Measurements from ENCODE around the gene C10orf105.
A peak's percentile ranks its signal among the peaks of the same experiment; 100 is the strongest.

C10orf105 gene

GRCh38 chr10:71720288-71720687 lies 710 bp upstream of the C10orf105 start:
- TF ChIP-seq Cebpa-rat (IDR thresholded peaks at IDR 0.05) = no peak
- no peaks in the 10 kb centered on the region for H3K27me3 ChIP-seq
- H3K27ac ChIP-seq = peak overlapping the region in 5 of 11 experiments; percentile 10 to 36 (median 24); a peak in 5 of 22 replicates
- H3K9me3 ChIP-seq (replicated peaks in 1 of 11) = no peaks in the 10 kb centered on the region
- no peak overlapping the region for H3K4me3 ChIP-seq
- H3K4me2 ChIP-seq = peak overlapping the region; percentile 43 to 99 (median 54); a peak in 21 of 22 replicates
- H3K36me3 ChIP-seq = no peaks in the 10 kb centered on the region
- no peaks in the 10 kb centered on the region for H4K20me1 ChIP-seq
- H3K9ac ChIP-seq = peak overlapping the region in 3 of 11 experiments; percentile 18 to 50 (median 43); a peak in 3 of 22 replicates
- H3K4me1 ChIP-seq = peaks cover 37 to 92% (median 71%) of the 10 kb centered on the region in 10 experiments

DNA sequence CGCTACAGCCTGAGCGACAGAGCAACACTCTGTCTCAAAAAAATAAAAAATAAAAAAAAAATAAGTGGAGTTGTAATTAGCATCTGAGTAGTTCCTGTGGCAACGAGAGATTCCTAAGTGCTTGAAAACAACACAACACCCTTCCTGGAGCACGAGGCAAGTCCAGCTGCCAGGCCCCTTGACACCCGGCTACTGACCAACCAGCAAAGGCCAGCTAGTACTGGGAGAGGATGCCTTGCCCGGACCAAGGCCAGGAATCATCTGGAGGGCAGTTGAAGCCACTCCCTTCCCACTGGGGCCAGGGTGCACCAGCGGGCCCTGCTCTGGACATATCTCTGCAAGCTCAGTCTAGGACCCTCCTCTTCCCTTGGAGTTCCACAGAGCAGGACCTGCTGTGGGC lies 536 bp downstream of the C10orf105 start:
- Histone ChIP-seq H3K27me3 (no peaks in the 10 kb centered on the region), H3K9ac (peak overlapping the region in 4 of 11 experiments; percentile 24 to 50 (median 34); a peak in 3 of 22 replicates), H3K9me3 (replicated peaks in 1 of 11) (no peaks in the 10 kb centered on the region), H3K27ac (peak overlapping the region in 4 of 11 experiments; percentile 23 to 36 (median 24); a peak in 4 of 22 replicates), H3K4me3 (no peak overlapping the region), H3K4me2 (peak overlapping the region in 10 of 11 experiments; percentile 43 to 99 (median 56); a peak in 17 of 22 replicates), H4K20me1 (no peaks in the 10 kb centered on the region), H3K36me3 (no peaks in the 10 kb centered on the region), H3K4me1 (peaks cover 48 to 92% (median 71%) of the 10 kb centered on the region in 10 experiments)
- TF ChIP-seq Cebpa-rat (IDR thresholded peaks at IDR 0.05) = no peak

DNA sequence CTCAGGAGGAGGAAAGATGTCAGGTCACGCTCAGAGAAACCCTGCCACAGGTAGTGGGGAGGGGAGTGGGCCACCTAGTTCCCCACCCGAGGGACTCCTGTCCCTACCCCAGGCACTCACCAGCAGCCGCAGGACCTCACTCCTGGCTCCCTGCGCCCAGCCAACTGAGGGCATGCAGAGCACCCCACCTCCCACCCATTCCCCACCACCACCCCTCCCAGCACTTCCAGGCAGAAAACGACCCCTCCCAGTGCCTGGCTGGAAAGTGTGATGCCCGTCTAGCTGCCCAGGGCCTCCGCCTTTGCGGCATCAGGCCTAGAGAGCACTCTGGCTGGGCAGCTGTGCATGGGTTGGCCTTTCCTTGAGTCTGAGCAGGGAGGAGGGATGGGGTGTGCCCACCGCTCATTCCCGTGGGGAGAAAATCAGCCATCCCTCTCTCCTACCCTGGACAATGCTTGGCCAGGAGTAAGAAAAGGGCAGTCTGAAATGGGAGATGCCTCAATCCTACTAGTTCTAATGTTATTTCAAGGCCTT lies 1.3 kb downstream of the C10orf105 start:
- H3K27ac ChIP-seq = no peak overlapping the region; a peak in 1 of 22 replicates
- no peak overlapping the region for H3K4me3 ChIP-seq
- H3K27me3 ChIP-seq = no peaks in the 10 kb centered on the region
- H3K36me3 ChIP-seq = no peaks in the 10 kb centered on the region
- peak overlapping the region in 5 of 11 experiments; percentile 91 to 99 (median 95); a peak in 7 of 22 replicates for H3K4me2 ChIP-seq
- H3K4me1 ChIP-seq = peaks cover 56 to 92% (median 71%) of the 10 kb centered on the region in 10 experiments
- H4K20me1 ChIP-seq = no peaks in the 10 kb centered on the region
- no peaks in the 10 kb centered on the region for H3K9me3 ChIP-seq (replicated peaks in 1 of 11)
- TF ChIP-seq Cebpa-rat (IDR thresholded peaks at IDR 0.05) = no peak
- H3K9ac ChIP-seq = peak overlapping the region in 1 of 11 experiments; percentile 7; a peak in 1 of 22 replicates

DNA sequence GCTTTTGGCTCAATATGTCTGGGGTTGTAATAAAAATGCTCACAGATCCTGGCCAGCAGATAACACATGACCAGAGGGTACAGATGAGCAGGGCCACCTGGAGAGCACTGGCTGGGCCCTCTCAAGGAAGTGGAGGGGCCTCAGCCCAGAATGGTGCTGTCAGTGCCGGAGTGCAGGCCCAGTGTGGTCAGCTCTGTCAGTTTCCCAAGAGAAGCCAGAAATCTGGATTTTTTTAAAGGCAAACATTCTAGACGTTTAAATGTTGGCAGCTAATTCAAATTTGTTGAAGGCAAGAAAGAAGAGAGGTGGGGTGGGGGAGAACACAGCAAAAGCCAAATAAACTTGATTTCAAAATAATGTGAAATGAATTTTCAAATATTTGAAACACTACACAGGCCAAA lies 2.0 kb downstream of the C10orf105 start:
- H4K20me1 ChIP-seq = no peaks in the 10 kb centered on the region
- H3K27me3 ChIP-seq = no peaks in the 10 kb centered on the region
- no peak overlapping the region for H3K4me3 ChIP-seq
- TF ChIP-seq Cebpa-rat (IDR thresholded peaks at IDR 0.05) = no peak
- H3K27ac ChIP-seq = peak overlapping the region in 3 of 11 experiments; percentile 2 to 36 (median 15); a peak in 3 of 22 replicates
- peak overlapping the region; percentile 39 to 99 (median 87) for H3K4me2 ChIP-seq
- peaks cover 63 to 92% (median 73%) of the 10 kb centered on the region in 10 experiments for H3K4me1 ChIP-seq
- peak overlapping the region in 3 of 11 experiments; percentile 4 to 14 (median 7); a peak in 3 of 22 replicates for H3K9ac ChIP-seq
- no peaks in the 10 kb centered on the region for H3K9me3 ChIP-seq (replicated peaks in 1 of 11)
- H3K36me3 ChIP-seq = no peaks in the 10 kb centered on the region

GRCh38 chr10:71717056-71717455 lies 2.5 kb downstream of the C10orf105 start:
- peak overlapping the region in 3 of 11 experiments; percentile 2 to 36 (median 15); a peak in 4 of 22 replicates for H3K27ac ChIP-seq
- no peak overlapping the region; a peak in 1 of 20 replicates for H3K4me3 ChIP-seq
- H3K4me2 ChIP-seq = peak overlapping the region; percentile 39 to 99 (median 87)
- H4K20me1 ChIP-seq = no peaks in the 10 kb centered on the region
- no peak for TF ChIP-seq Cebpa-rat (IDR thresholded peaks at IDR 0.05)
- peaks cover 68 to 93% (median 78%) of the 10 kb centered on the region in 10 experiments for H3K4me1 ChIP-seq
- H3K9me3 ChIP-seq (replicated peaks in 1 of 11) = no peaks in the 10 kb centered on the region
- peak overlapping the region in 2 of 11 experiments; percentile 4 to 7; a peak in 2 of 22 replicates for H3K9ac ChIP-seq
- H3K27me3 ChIP-seq = no peaks in the 10 kb centered on the region
- H3K36me3 ChIP-seq = no peaks in the 10 kb centered on the region

DNA sequence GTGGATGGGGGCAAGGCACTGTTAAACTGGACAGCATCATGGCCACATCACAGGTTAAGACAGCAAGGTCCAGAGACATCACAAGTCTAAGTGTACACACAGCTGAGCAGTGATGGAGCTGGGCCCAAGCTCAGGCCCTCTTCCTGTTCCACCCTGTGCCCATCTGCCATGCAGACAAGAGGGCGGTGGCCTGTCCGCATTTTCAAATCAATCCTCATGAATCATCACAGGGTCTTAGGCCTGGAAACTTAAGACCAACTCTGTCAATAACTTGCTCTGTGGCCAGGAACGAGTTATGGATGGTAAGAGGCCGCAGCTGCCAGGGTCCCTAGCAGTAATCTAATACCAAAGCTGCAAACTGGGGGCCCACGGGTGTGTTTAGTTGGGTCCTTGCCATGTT lies 3.2 kb downstream of the C10orf105 start:
- H3K4me3 ChIP-seq = peak overlapping the region in 4 of 10 experiments; percentile 46 to 63 (median 60); a peak in 5 of 20 replicates
- no peaks in the 10 kb centered on the region for H3K27me3 ChIP-seq
- H3K36me3 ChIP-seq = no peaks in the 10 kb centered on the region
- peak overlapping the region; percentile 87 to 99 (median 94); a peak in 20 of 22 replicates for H3K4me2 ChIP-seq
- H3K9ac ChIP-seq = peak overlapping the region in 3 of 11 experiments; percentile 82 to 88 (median 84); a peak in 2 of 22 replicates
- TF ChIP-seq Cebpa-rat (IDR thresholded peaks at IDR 0.05) = no peak
- H3K4me1 ChIP-seq = peaks cover 74 to 98% (median 83%) of the 10 kb centered on the region in 10 experiments
- H4K20me1 ChIP-seq = no peaks in the 10 kb centered on the region
- H3K9me3 ChIP-seq (replicated peaks in 1 of 11) = no peaks in the 10 kb centered on the region
- peak overlapping the region in 8 of 11 experiments; percentile 89 to 99 (median 96); a peak in 11 of 22 replicates for H3K27ac ChIP-seq

DNA sequence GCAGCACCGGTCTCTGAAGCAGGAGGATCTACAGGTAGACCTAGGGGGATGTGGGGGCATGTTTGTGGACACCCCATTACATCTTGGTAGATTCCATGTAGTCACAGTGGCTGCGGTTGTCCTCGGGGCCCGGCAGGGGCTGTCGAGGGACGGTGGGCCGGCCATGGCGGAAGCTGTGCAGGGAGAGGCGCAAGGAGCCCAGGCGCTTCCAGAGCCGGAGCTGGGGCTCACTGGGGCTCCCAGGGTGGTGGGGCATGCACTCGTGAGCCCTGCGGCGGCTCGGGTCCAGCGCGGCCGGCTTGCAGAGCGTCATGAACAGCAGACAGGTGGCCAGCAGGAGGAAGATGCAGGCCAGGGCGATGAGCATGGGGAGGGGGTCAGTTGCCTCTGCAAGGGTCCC lies 3.7 kb downstream of the C10orf105 start:
- no peaks in the 10 kb centered on the region for H3K9me3 ChIP-seq (replicated peaks in 1 of 11)
- peak overlapping the region in 6 of 10 experiments; percentile 11 to 63 (median 52); a peak in 8 of 20 replicates for H3K4me3 ChIP-seq
- no peaks in the 10 kb centered on the region for H3K36me3 ChIP-seq
- no peaks in the 10 kb centered on the region for H4K20me1 ChIP-seq
- no peaks in the 10 kb centered on the region for H3K27me3 ChIP-seq
- H3K4me1 ChIP-seq = peaks cover 80 to 100% (median 88%) of the 10 kb centered on the region in 10 experiments
- peak overlapping the region in 7 of 11 experiments; percentile 3 to 88 (median 82); a peak in 10 of 22 replicates for H3K9ac ChIP-seq
- H3K27ac ChIP-seq = peak overlapping the region in 9 of 11 experiments; percentile 89 to 99 (median 94); a peak in 15 of 22 replicates
- peak overlapping the region; percentile 87 to 99 (median 94) for H3K4me2 ChIP-seq
- no peak for TF ChIP-seq Cebpa-rat (IDR thresholded peaks at IDR 0.05)

DNA sequence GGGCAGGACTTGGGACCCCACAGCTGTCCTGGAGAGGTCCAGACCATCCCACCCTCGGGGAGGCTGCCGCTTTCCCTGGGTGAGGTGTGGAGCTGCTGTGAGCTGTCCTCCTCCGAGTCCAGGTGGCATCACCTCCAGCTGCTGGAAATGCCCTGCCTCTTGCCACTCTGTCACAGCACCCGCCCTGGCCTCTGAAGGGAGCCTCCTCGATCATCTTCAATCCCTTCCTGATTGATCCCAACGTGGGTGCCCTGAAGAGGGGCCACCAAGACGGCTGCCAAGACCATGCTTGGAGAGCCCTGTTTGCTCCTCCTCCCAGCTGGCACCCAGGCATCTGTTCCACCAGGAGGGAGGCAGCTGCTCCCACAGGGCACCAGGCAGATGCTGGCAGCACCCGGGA lies 4.6 kb downstream of the C10orf105 start:
- H3K9me3 ChIP-seq (replicated peaks in 1 of 11) = no peaks in the 10 kb centered on the region
- H3K4me2 ChIP-seq = peak overlapping the region; percentile 87 to 99 (median 94)
- H3K9ac ChIP-seq = peak overlapping the region; percentile 72 to 89 (median 84); a peak in 20 of 22 replicates
- no peaks in the 10 kb centered on the region for H4K20me1 ChIP-seq
- H3K4me3 ChIP-seq = peak overlapping the region in 8 of 10 experiments; percentile 11 to 63 (median 54); a peak in 15 of 20 replicates
- H3K36me3 ChIP-seq = no peaks in the 10 kb centered on the region
- TF ChIP-seq Cebpa-rat (IDR thresholded peaks at IDR 0.05) = no peak
- peak overlapping the region; percentile 88 to 99 (median 94) for H3K27ac ChIP-seq
- no peaks in the 10 kb centered on the region for H3K27me3 ChIP-seq
- H3K4me1 ChIP-seq = peaks cover 82 to 100% (median 90%) of the 10 kb centered on the region in 10 experiments

DNA sequence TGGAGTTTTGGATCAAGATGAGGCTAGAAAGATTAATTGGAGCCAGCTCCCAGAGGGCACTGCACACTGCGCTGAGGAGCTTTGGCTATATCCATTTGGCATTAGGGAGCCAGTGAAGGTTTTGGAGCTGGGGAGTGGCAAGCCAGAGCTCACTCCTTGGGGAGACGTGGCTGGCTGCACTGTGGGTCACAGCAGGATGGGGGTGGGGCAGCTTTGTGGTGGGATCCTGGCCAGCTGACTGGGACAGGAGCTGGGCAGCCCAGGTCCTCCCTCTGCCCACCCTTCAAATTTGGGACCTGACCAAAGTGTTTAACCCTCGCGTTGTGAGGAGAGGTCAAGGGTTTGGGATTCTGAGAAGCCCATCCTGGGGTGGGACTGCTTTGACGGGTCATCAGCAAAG lies 5.0 kb downstream of the C10orf105 start:
- Histone ChIP-seq H3K9ac (peak overlapping the region; percentile 72 to 89 (median 84)), H3K9me3 (replicated peaks in 1 of 11) (no peaks in the 10 kb centered on the region), H3K4me2 (peak overlapping the region; percentile 87 to 99 (median 94)), H3K27ac (peak overlapping the region; percentile 88 to 99 (median 94)), H4K20me1 (no peaks in the 10 kb centered on the region), H3K4me1 (peaks cover 82 to 100% (median 90%) of the 10 kb centered on the region in 10 experiments), H3K27me3 (no peaks in the 10 kb centered on the region), H3K4me3 (peak overlapping the region; percentile 11 to 63 (median 51); a peak in 17 of 20 replicates), H3K36me3 (no peaks in the 10 kb centered on the region)
- TF ChIP-seq Cebpa-rat (IDR thresholded peaks at IDR 0.05) = no peak
